GM19240 (cell line): Measurements from ENCODE around the gene OPA3.

ENCODE experiments used
- DNase-seq: peaks from one replicate; pipeline ENCODE4 v3.0.0; 2011; ENCODE audit warnings: low spot score; ENCODE audit not compliant: insufficient read length

The OPA3 gene

DNA sequence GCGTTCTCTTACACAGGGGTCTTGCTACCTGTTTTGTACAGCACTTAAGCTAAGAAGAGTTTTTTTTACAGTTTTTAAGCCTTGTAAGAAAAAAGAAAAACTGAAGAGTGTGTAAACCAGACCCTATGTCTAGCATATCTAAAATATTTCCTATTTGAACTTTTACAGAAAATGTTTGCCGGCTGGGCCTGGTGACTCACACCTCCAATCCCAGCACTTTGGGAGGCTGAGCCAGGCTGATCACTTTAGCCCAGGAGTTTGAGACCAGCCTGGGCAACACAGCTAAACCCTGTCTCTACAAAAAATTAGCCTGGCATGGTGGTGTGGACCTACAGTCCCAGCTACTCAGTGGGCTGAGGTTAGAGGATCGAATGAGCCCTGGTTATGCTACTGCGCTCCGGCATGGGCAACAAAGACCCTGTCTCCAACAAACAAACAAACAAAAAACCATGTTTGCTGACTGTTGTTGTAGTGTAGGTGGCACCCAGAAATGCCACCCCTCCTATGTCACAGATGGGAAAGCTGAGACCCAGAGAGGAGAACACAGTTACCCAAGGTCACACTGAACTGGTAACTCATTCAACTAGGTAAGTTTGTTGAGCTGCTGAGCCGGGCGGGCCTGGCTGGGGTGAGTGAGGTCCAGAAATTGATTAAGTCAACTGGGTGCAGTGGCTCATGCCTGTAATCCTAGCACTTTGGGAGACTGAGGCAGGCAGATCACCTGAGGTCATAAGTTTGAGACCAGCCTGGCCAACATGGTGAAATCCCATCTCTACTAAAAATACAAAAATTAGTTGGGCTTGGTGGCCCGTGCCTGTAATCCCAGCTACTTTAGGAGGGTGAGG lies 79.2 kb downstream of the OPA3 start:
- no peak for DNase-seq

DNA sequence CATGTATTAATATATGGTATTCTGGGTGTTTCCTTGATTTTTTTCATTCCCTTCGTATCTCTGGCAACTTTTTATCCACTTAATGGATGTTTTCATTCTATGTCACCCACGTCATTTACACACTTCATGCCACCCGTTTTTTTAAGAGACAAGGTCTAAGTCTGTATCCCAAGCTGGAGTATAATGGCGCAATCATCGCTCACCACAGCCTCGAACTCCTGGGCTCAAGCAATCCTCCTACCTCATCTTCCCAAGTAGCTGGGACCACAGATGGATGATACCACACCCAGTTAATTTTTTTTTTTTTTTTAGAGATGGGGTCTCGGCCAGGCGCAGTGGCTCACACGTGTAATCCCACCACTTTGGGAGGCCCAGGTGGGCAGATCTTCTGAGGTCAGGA lies 80.7 kb downstream of the OPA3 start:
- no peak for DNase-seq

DNA sequence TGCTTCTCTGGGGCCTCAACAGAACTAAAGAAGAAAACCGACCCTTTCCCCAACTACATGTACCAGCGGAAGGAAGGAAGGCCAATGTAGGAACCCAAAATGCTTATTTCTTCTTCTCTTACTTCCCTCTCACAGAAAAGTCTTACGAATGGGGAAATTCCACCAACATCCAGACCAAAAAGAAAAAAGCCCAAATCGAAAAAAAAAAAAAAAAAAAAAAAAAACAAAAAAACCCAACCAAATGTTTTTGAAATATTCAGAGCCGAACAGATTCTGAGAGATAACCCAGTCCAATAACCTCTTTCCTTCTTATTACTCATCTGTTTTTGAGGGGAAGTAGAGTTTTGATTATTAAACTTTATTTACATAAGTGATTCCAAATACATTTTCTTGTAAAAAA lies 82.5 kb downstream of the OPA3 start:
- DNase-seq = no peak

DNA sequence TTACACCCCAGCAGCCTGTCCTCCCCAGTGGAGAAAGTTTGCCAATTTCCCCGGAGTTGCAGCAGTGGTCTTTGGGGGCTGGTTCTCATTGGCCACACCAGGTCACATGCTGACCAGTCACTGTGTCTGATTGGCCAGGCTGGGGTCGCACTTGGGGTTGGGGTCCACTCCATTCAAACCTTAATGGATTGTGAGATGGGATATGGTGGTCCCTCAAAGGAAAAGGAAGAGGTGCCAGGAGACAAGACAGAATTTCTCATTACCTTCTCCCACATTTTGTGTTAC lies 82.9 kb downstream of the OPA3 start:
- no peak for DNase-seq

DNA sequence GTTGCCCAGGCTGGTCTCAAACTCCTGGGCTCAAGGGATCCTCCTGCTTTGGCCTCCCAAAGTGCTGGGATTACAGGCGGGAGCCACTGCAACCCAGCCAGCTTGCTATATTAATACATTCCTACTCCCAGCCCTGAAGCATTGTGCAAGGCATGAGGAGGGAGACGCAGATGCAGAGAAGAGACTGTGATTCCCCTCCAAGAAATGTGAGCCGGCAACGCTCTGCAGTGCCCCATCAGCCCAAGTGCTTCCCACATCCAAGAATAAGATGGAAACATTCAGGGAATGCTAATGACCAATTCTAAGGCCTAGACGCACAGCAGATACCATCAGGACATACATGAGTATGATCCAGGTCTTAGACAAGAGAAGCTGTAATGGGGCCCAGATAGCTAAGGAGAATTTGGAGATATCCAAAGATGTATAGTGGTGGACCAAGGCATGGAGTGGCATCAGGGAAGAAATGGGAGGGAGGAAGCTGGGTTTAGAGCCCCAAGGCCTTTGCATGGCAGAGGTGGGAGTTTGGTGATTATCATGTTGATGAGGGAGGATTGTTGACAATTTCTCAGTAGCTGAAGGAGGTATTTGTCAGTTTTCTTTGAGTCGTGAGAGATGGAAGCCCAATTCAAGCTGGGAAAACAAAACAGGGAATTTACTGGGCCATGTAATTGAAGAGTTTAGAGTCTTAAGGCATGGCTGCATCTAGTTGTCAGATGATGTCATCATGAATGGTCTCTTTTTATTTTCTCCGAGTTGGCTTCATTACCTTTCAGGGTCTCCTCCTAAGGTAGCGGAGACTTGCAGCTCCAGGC lies 83.5 kb downstream of the OPA3 start:
- no peak for DNase-seq

DNA sequence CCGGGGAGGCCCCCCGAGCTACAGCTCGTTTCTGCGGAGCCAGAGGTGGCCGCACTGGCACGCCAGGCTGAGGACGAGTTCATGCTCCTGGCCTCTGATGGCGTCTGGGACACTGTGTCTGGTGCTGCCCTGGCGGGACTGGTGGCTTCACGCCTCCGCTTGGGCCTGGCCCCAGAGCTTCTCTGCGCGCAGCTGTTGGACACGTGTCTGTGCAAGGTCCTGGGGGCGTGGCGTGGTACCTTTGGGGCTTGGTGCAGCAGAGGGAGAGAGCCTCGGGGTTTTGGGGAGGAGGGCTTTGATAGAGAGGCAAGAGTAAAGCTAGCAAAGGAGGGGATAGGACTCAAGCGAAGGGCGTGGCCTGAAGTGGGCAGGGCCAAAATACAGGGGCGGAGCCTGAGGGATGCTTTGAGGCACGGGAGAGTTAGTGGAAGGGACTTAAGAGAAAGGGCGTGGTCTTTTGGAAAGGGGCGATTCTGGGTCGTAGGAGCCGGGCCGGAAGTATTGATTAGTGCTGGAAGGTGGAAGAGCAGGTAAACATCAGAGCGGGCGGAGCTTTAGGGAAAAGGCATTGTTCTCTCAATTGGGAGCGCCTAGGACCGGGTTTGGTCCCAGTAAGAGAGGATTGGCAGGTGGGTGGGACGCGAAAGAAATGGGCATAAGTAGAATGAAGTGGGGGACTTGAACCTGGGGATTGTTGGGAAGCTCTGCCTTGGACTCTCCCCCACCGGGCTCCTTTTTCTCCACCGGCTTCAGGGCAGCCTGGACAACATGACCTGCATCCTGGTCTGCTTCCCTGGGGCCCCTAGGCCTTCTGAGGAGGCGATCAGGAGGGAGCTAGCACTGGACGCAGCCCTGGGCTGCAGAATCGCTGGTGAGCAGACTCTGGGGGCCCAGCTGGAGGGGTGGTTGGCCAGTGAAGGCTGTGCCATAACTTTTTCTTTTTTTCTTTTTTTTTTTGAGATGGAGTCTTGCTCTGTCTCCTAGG lies 85.1 kb downstream of the OPA3 start:
- no peak for DNase-seq

DNA sequence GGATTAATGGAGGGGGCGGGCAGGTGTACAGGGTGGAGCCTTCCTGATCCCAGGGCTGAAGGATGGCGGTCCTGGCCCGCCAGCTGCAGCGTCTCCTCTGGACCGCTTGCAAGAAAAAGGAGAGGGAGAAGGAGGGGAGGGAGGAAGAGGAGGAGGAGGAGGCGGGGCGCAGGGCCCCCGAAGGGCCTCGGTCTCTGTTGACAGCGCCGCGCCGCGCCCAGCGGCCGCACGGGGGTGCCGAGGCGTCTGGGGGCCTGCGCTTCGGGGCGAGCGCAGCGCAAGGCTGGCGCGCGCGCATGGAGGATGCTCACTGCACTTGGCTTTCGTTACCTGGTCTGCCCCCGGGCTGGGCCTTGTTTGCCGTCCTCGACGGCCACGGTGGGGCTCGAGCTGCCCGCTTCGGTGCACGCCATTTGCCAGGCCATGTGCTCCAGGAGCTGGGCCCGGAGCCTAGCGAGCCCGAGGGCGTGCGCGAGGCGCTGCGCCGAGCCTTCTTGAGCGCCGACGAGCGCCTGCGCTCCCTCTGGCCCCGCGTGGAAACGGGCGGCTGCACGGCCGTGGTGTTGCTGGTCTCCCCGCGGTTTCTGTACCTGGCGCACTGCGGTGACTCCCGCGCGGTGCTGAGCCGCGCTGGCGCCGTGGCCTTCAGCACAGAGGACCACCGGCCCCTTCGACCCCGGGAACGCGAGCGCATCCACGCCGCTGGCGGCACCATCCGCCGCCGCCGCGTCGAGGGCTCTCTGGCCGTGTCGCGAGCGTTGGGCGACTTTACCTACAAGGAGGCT lies 86.0 kb downstream of the OPA3 start, which contains the start of gene PPM1N:
TSS of gene PPM1N (plus strand) at position 33 of the 785 bp plus-strand sequence. CDS start at position 63, 30 bp downstream.
- DNase-seq = no peak

DNA sequence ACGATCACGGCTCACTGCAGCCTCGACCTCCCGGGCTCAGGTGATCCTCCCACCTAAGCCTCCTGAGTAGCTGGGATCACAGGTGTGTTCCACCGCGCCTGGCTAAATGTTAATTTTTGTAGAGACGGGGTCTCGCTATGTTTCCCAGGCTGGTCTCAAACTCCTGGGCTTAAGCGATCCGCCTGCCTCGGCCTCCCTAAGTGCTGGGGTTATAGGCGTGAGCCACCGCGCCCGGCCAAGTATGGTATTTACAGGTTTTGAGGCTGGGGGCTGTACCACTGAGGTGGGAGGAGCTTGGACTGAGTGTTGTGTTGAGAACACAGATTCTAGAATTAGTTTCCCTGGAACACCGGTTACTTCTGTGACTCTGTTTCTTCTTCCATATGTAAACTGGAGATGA lies 86.8 kb downstream of the OPA3 start:
- no peak for DNase-seq

DNA sequence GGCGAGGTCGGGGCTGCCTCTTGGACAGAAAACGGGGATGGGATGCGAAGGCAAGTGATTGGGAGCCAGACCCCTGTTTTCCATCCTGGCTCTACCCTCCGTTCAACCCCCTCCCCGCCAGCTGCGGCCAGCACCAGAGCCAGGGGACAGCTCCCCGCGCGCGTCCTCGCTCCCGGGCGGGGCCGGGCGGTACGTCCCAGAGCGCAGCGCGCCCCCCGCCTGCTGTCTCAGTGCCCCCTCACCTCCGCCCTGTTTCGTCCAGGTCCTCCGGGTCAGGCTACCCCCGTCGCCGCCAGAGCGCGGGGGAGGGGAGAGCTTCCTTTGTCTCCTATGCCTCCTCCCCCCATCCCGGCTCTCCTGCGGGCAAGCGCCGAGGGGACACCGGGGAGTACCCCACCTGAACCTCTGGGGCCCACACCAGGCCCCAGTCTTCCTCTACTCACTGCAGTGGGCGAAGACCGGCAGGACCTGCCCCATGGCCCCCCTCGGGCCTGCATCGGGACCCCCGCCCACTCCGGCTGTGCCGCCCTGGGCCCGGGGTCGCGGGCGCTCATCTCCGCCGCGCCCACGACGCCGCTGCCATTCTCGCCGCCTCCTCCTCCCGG lies 88.2 kb downstream of the OPA3 start:
- no peak for DNase-seq

DNA sequence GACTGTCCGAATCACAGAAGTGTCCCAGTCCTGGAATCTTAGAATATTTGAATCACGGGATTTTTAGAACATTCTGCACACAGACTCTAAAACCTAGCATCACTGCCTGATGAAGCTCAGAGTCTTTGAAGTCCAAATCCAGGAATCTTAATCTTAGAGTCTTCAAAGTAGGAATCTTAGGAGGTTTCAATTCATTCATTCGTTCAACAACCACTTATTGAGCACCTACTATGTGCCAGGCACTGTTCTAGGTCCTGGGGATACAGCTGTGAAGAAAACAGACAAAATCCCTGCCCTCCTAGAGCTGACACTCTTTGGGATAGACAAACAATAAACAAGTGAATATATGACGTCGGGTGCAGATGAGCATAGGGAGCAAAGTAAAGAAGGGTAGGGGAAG lies 89.4 kb downstream of the OPA3 start:
- DNase-seq = no peak

DNA sequence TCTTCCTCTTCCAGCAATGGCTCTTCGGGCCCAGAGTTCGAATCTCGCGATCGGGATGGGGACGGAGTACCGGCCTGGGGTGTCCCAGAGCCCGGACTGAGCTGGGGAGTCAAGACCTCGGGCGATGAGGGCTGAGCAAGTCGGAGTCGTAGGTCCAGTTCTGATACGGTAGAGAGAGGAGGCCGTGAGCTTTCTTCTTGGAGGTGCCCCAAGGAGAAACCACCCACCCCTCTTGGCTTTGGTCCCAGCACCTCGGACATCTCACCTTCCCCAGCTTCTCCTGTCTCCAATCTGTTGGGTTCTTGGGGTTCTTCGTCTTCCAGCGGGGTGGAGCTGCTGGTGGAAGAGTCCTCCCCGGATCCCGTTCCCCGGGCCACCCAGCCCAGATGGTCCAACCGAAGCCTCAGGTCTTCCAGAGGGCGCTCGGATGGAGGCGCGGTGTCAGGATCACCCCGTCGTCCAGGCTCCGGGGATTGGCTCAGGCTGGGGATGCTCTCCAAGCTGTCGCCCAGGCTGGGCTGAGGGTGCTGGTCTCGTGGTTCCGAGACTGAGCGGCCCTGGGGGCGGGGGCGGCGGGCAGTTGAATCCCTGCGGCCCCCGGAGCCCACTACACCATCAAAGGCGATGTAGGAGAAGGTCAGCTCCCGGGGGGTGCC lies 90.2 kb downstream of the OPA3 start:
- DNase-seq = no peak

DNA sequence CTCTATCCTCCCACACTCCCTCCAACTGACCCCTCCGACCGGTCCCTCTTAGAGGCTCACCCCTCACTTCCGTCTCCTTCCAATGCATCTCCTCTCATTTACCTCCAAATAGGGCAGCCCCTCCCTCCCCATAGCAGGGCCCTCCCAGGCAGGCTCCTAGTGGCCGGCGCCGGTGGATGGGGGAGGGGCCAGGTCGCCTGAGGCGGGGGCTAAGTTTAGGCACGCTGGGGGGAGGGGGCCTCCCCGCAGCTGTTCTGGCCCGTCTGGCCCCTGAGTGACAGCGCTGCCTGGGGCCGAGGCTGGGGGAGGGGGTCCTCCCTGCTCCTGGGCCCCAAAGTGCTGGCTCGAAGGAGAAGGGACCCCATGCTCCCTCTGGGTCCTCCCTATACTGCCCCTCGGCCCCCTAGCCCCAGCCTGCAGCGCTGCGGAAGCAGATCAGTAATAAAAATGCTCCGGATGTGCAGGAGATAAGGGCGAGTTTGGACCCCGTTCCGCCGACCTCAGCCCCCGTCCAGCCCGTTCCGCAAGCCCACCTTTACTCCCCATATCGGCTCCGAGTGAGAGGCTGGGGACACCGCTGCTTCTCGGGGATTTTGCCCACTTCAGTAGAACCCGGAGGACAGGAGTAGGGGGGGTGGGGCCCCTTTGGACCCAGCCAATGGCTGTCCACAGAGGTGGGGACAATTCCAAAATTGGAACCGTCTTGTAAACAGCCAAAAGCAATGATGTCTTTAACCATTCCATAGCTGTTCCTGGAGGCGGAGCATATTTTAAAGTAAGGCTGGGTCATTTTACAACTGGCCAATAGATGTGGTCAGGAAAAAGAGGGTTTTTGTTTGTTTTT lies 91.8 kb downstream of the OPA3 start:
- no peak for DNase-seq

DNA sequence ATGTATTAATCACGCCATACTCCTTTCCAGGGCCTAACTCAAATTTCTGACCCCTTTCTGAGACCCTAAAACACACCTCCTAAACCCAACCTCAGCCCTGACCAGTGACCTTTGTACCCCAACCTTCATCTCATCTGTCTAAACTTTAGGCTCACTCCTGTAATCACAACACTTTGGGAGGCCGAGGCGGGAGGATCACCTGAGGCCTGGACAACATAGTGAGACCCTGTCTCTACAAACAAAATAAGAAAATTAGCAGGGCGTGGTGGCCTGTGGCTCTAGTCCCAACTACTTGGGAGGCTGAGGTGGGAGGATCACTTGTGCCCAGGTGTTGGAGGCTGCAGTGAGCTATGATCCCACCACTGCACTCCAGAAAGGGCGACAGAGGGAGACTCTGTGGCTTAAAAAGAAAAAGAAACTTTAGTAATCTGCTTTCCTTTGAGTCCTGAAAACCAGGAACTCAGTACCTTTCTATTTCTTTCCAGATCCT lies 92.4 kb downstream of the OPA3 start:
- no peak for DNase-seq

DNA sequence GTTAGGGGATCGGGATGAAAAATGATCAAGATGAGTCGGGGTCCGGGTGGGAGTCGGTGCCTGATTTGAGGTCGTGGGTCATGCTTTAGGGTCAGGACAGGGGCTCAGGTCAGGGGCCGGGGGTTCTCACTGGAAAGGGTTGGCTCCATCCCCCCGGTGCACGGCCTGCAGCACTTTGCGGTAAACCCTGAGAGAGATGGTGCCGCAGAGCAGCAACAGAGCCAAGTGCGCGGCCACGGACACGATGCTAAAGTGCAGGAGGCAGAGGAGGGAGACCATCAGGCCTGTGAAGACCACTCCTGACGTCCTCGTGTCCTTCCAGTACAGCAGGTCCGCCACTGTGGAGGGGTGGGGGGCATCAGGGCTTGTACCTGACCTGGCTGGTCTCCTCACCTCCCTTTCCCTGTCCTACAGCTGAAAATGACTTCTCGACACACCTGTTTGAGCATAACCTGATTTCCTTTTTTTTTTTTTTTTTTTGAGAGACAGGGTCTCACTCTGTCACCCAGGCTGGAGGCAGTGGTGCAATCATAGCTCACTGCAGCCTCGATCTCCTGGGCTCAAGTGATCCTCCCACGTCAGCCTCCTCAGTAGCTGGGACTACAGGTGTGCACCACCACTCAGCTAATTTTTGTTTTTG lies 95.3 kb downstream of the OPA3 start:
- no peak for DNase-seq

DNA sequence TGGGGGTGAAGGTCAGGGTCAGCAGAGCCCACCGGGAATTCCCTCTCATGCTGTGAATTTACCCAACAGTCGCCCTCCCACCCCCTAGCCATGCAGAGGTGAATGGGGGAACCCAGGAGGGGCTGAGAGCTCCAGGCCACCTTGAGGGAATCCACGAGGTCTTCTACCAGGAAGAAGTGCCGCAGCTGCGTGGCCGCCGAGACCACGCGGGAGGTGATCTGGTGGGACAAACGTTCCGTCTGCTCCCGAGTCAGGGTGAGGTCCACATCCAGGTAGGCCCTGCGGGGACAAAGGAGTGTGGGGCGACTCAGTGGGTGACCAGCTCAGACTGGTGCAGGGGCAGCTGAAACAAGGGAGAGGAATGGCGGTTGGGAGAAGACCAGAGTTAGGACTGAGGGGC lies 95.9 kb downstream of the OPA3 start:
- no peak for DNase-seq

DNA sequence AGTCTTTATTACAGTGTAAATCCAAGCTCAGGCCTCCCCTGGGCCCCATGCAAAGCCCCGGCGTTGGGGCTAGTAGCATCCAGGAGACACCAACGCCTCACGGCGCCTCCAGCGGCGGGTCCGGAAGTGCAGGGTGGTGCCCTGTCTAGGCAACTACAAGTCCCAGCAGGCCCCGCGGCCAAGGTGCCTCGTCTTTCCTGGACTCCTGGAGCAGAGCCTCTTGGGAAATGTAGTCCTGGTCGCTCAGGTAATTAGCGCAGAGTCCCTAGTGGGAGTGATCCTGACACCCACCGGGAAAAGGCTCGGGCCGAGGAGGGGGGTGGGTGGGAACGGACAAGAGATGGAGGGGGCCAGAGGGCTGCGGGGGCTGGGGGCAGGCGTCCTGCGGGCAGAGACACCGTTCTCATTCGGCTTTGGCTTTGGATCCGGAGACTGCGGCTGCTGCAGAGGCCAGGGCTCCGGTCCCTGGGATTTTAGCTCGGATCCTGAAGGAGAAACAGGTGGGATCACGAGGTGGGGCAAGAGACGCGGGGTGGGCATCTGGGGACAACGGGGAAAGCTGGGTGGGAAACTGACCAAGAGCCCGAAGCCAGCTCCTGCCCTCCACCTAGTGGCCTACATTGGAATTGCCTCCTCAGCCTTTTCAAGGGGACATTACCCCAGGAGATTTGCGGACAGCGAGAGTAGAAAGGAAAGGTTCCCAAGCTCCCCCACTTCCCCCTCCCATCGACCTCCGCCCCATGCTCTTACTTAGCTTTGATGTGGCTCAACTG lies 99.1 kb downstream of the OPA3 start:
- DNase-seq = peak; percentile 79

DNA sequence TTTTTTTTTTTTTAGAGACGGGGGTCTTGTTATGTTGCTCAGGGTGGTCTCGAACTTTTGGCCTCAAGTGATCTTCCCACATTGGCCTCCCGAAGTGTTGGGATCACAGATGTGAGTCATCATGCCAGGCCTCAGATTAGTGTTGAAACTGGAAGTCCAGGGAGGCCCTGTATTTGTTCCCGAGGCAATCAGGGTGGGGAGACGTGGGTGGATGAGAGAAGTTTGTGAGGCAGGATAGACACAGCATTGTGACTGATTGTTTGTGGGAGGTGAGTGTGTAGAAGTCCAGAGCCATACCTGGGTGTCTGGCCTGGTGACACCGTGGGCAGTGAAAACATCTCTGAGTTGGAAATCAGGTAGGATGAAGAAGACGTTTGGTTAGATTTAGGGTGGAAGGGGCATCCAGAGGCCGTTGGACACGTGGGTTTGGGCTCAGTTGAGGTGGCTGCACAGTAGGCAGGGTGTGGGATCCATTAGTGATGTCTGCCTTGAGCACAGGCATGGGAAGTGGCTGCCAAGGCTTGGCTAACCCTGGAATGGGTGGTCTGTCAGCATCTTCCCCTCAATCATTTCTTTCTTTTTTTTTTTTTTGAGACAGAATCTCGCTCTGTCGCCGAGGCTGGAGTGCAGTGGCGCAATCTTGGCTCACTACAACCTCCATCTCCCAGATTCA lies 100.2 kb downstream of the OPA3 start:
- no peak for DNase-seq
